ENCODE data around the gene LPIN3. TPM values are rescaled to one million over a fixed set of nuclear protein-coding genes. Genes with fewer than 3 reads are reported as not detected.
A peak's percentile ranks its signal among the peaks of the same experiment; 100 is the strongest.

The LPIN3 gene
- total and polyA plus RNA-seq, 2 experiments from 2014 or later = 6.1 to 9.7 TPM

- Mint-ChIP-seq H3K9me3 (no peaks in the 10 kb centered on the region), H3K27ac (no peak overlapping the region), H3K4me3 (no peak overlapping the region), H3K27me3 (ENCODE audit: insufficient read depth, low read depth, poor library complexity) (peaks cover 2% of the 10 kb centered on the region), H3K36me3 (ENCODE audit: low read depth) (no peaks in the 10 kb centered on the region), H3K4me1 (peaks cover 12% of the 10 kb centered on the region)
- Histone ChIP-seq H3K4me2 (no peak overlapping the region), H3K4me1 (ENCODE audit: insufficient read depth) (peaks cover 3% of the 10 kb centered on the region), H3K4me3 (no peak overlapping the region), H2AFZ (0 out of 2 replicates have a peak overlapping the region, but pooled peaks have one; percentile 29), H3K36me3 (ENCODE audit: insufficient read depth) (no peaks in the 10 kb centered on the region), H3K9me2 (ENCODE audit: insufficient read depth) (no peaks in the 10 kb centered on the region), H4K20me1 (replicated peaks; ENCODE audit: insufficient read depth) (no peaks in the 10 kb centered on the region), H3K27ac (ENCODE audit: low read depth) (no peak overlapping the region), H3K27me3 (ENCODE audit: insufficient read depth) (no peaks in the 10 kb centered on the region), H3K79me2 (replicated peaks; ENCODE audit: insufficient read depth) (no peaks in the 10 kb centered on the region), H3F3A (replicated peaks; ENCODE audit: low read depth) (no peaks in the 10 kb centered on the region)
- DNase-seq (ENCODE audit: low spot score) (peak; percentile 77), ATAC-seq (peak; percentile 98)
- TF ChIP-seq EZH2 (IDR thresholded peaks at IDR 0.05; ENCODE audit: low read depth, unreplicated experiment) (no peak), NANOG (IDR thresholded peaks at IDR 0.05; ENCODE audit: borderline replicate concordance) (no peak), ZNF114 (CRISPR knock-in tag; IDR thresholded peaks at IDR 0.05) (no peak), ETS1 (IDR thresholded peaks at IDR 0.05) (no peak), CTCF (conservative IDR thresholded peaks at IDR 0.05; ENCODE audit: low read depth in 2 of 2) (0 out of 4 replicates have a peak, but pooled peaks have one; percentile 7 to 18), ZNF331 (CRISPR knock-in tag; IDR thresholded peaks at IDR 0.05; ENCODE audit: low read depth) (no peak)
Measured at GRCh38 chr20:41387444-41387851, 46.8 kb downstream of the LPIN3 start.

GRCh38 chr20:41390889-41391288 is 50.3 kb downstream of the LPIN3 start:
- Histone ChIP-seq H3K27ac (ENCODE audit: low read depth) (no peak overlapping the region), H3F3A (replicated peaks; ENCODE audit: low read depth) (no peaks in the 10 kb centered on the region), H3K4me2 (no peak overlapping the region), H3K4me3 (no peak overlapping the region), H3K79me2 (replicated peaks; ENCODE audit: insufficient read depth) (no peaks in the 10 kb centered on the region), H2AFZ (no peak overlapping the region), H3K9me2 (ENCODE audit: insufficient read depth) (no peaks in the 10 kb centered on the region), H3K27me3 (ENCODE audit: insufficient read depth) (no peaks in the 10 kb centered on the region), H3K4me1 (ENCODE audit: insufficient read depth) (peaks cover 11% of the 10 kb centered on the region), H4K20me1 (replicated peaks; ENCODE audit: insufficient read depth) (no peaks in the 10 kb centered on the region), H3K36me3 (ENCODE audit: insufficient read depth) (no peaks in the 10 kb centered on the region)
- H3K4me3 Mint-ChIP-seq = no peak overlapping the region
- no peak for DNase-seq (ENCODE audit: low spot score)
- no peaks in the 10 kb centered on the region for H3K36me3 Mint-ChIP-seq (ENCODE audit: low read depth)
- ATAC-seq = no peak
- peaks cover 5% of the 10 kb centered on the region for H3K27me3 Mint-ChIP-seq (ENCODE audit: insufficient read depth, low read depth, poor library complexity)
- H3K4me1 Mint-ChIP-seq = peaks cover 19% of the 10 kb centered on the region
- H3K9me3 Mint-ChIP-seq = no peaks in the 10 kb centered on the region
- TF ChIP-seq ZNF114 (CRISPR knock-in tag; IDR thresholded peaks at IDR 0.05) (no peak), REST (IDR thresholded peaks at IDR 0.05; ENCODE audit: unreplicated experiment) (no peak), JUNB (IDR thresholded peaks at IDR 0.05; ENCODE audit: unreplicated experiment) (no peak), EZH2 (IDR thresholded peaks at IDR 0.05; ENCODE audit: low read depth, unreplicated experiment) (no peak), NANOG (IDR thresholded peaks at IDR 0.05; ENCODE audit: borderline replicate concordance) (no peak), CREB1 (CRISPR knock-in tag; IDR thresholded peaks at IDR 0.05; ENCODE audit: low read depth) (no peak), ETS1 (IDR thresholded peaks at IDR 0.05) (no peak), EZH2phosphoT487 (IDR thresholded peaks at IDR 0.05; ENCODE audit: unreplicated experiment) (no peak), CTCF (conservative IDR thresholded peaks at IDR 0.05; ENCODE audit: low read depth in 2 of 2) (no peak)
- no peak overlapping the region for H3K27ac Mint-ChIP-seq
